Stimulated activated CD4-positive, alpha-beta T cell treated with anti-CD3 and anti-CD28 coated beads, Interleukin-4, amount 100 ng/mL, for 4 hours (primary cell): Measurements from ENCODE around the gene RET.

Source experiments
- DNase-seq, 2 experiments: peaks; one replicate each; pipeline ENCODE4 v3.0.0-alpha.2; 2020

Gene RET

DNA sequence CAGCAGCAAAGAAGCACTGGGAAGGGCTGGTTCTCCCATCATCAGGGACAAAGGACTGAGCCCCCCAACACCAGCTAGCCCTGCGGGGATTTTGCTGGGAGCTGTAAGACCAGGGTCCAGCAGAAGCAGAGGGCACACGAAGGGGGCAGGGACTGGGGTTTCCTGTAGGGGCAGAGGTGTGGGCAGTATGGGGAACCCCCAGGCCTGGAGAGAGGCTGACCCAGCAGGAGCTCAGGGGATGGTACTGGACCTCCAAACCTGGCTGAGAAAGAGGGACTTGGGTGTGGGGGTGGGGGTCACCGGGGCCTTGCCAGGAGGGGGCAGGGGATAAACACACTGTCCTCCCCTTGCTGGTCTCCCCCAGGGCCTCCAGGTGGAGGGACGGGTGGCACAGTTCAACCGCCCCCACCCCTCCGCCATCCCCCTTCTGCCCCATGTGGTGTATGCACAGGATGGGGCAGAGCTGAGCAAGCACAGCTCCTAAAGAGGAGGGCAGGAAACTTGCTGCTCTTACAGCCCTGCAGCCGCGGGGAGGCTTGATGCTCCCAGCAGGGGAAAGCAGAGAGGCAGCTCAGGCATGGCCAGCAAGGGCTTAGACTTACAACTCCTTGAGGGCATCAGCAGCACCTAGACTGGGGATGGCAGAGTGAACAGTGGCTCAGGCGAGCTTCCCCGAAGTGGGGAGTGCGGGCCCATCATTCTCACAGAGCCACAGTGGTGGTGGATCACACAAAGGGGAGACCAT is 12.4 kb upstream of the RET start:
- DNase-seq: no peak

DNA sequence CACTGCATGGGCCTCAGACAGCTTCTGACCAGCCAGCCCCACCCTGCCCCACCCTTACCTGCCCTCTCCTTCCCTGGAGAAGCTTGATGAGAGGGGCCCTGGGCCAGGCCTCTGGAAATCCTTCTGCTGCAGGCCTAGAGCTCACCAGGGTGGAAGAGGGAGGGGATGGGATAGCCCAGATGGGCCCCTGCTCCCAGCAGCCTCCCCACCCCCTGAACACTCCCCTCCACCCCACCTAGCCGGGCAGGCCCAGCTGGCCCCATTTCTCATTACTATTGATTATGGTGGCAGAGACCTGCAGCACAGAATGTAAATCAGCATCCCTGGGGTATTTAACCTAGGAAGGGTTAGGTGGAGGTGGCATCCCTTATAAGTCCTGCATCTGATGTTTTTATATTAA is 11.6 kb upstream of the RET start:
- no peak for DNase-seq

DNA sequence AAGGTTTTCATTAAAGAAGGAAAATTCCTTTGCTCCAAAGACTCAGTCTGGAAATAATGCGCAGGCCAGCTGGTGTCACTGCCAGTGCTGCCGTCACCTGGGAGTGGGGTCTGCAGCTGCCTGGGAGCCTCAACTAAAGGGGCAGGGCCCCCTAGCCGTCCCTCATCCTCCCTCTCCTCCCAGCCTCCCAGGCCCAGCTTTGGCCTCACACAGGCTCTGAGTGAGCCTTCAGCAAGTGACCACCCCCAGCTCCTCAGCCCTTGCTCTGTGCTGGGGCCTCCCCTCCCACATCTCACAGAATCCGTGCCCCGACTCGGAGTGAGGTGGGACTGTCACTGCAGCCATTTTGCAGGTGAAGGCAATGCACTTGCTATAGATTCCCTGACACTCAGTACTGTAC is 11.1 kb upstream of the RET start:
- no peak for DNase-seq

DNA sequence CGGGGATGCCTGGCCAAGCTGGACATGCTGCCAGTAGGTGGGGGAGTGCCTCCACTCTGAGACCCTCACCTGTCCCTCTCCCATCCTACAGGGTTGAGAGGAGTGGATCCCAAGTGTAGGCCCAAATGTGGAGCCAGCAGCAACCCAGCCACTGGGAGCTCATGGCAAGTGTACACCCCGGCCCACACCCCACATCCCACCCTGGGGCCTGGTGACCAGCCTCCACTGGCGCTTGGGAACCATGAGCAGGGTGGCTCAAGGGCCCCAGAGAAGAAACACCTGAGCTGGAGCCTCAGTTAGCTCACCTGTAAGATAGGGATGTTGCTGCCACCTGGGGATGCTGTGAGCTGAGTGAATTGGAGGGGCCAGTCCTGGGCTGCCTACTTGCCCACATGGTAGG is 10.4 kb upstream of the RET start:
- DNase-seq: no peak

DNA sequence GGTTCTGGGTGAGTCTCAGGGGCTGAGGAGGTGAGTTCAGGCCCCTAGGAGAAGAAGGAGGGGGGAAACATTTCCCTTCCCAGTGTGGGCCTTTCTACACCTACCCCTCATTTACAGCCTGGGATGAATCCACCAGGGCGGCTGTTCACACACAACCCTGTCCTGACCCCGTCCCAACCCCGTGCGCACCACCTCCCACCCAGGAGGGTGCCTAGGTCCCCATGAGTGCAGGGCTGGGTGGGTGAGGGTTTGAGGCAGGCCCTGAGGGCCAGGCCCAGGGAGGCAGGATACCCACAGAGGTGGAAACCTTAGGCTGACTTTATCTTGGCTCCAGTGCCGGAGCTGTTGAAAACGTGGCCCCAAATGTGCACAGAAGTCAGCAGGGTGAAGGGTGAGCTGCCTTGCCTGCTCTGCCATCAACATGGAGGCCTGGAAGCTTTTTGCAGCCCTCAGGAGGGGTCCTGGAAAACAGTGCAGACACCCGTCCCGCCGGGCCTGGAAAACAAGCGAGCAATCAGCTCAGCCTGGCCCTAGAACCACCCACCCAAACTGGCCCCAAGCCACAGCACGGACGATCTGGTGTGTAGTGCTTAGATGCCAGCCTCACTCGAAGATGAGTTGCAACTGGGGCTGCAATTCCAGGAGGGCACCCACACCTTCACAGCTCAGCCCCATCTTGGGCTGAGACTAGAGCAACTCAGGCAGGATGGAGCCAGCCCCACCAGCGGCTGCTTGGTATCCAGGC is 9.3 kb upstream of the RET start:
- DNase-seq: no peak

DNA sequence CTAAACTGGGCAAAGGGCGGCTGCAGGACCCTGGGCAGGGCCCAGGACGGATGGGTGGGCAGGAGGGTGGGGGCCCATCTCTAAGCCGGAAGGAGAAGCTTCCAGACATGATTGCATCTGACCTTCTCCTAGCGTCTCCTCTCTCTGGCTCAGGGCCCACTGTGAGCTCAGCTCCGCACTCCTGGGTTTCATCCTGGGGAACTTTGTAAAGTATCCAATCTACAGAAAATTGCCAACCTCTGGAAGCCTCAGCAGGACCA is 8.8 kb upstream of the RET start:
- DNase-seq: no peak

DNA sequence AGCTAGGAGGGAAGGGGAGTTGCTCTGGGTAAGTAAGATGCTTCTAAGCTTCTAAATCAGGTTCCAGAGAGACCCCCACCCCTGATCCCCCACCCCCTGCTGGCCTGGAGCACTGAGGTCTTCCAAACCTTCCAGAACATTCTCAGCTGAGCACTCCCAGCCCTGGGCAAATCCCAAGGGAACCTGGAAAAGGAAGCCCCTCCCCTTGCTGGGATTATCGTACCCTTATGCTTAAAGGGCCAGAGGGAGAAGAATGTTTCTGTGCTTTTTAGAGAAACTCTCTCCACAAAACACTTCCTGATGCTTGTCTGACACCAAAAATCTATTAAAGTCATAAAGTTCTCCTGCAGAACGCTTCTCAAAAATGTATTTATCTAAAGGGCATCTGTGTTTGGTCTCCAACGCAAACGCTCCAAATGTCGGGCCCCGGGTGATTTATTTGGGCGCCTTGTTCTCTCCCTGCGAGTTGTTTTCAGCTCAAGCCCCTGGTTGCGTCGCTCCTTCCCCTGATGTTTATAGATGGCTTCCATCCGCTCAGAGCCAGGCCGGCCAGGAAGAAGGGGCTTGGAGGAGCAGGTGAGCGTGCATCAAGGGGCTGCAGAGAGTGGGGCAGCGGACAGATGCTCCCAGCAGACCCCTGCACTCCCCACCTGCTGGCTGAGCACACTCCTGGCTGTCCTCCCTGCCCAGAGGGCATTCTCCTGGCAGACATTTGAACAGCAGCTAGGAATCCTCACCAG is 8.2 kb upstream of the RET start:
- no peak for DNase-seq

DNA sequence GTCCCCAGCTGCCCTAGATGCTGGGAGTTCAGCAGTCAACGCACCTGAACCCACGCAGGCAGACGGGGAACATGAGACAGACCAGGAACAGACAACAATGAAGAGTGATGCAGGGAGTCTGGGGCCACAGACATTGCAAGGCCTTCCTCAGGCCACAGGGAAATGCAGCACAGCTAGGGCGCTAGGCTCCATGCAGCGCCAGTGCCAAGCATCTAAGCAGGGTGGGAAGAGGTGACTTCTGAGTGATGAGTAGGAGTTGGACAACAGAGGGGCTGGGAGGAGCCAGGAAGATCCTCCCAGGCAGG is 7.7 kb upstream of the RET start:
- no peak for DNase-seq

DNA sequence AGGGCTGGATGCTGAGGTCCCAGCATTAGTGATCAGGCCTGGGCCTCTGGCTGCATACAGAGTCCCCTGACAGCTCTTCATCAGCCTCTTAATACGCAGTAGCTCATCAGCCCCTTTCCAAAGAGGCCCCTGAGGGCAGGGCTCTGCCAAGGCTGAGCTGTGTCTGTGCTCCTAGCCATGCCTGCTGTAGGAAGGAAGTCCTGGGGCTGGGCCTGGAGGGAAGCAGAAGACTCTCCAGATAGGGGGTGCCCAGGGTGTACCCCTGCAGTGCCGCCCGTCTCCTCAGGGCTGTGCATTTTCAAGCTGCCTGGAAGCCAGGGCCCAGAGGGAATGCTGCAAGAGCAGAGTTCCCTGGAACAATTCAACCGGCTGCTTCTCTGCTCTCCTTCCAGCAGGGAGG is 7.3 kb upstream of the RET start:
- DNase-seq: no peak

DNA sequence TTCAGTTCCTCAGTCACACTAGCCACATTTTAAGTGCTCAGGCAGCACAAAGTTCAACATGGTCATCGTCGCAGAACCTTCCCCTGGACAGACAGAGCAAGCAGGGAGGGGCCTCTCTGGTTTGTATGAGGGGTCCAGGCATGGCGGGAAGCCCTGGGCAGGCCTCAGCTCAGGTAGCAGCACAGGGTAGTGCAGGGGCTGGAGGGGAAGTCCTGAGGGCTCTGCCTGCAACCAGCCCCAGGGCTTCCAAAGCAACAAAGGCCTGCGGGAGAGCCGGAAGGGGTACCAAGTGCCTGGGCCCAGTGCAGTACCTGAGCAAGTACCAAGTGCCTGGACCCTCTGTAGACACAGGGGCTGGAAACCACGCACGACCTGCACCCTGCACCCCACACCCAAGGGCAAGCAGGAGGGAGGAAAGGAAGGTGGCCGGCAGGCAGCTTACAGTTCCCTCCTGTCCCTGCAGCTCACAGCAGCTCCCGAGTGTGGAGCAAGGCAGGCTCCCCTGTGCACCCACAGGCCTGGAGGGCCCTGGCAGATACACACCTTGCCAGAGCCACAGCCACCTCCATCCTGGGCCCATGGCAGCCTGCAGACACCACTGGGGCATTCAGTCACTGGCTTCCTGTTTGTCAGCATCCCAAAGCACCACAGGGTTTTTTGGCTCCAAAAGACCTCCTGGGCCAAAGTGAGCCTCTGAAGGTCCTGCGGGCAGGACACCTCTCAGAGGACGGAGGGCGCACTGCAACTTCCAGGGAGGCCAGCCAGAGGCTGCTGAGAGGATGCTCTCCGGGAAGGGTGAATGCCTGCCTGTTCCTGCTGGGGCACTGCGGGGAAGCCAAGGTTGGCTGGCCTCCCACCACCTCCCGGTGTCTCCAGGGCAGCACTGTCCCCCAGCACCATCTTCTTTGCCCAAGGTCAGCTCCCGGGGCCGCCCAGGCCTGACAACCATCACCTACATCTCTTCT is 6.5 kb upstream of the RET start:
- DNase-seq: no peak

DNA sequence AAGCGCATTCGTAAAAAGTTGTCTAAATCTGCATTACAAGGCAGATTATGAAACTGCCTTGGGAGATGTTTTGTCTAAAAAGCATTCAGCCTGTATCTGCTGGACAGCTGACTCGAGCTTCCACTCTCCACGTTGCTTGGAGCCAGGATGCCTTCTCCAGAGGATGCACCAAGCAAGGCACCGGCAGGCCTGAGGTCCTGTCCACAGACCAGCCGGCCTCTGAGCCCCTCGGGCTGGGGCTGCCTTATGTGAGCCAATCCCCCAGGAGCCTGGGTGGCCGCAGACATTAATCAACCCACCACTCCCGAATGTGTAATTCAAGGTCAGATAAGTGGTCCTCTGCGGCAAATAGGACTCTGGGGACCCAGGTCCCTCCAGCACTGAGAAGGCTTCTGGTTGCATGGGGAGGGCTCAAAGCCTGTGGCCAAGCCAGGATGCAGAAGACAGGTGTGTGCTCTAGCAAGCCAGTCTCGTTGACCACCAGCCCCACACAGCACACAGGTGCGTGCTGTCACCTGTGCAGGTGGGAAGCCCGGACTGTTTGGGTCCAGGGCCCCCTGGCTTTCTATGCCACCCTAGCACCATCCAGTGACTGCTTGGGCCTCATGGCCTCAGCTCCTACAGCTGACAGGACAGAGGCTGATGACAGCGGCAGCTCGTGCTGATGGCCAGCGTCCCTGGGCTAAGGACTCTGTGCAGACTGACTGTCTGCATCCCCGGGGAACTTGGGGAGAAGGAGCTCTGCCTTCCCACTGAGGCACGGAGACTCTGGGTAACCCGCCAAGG is 4.8 kb upstream of the RET start:
- DNase-seq: no peak

DNA sequence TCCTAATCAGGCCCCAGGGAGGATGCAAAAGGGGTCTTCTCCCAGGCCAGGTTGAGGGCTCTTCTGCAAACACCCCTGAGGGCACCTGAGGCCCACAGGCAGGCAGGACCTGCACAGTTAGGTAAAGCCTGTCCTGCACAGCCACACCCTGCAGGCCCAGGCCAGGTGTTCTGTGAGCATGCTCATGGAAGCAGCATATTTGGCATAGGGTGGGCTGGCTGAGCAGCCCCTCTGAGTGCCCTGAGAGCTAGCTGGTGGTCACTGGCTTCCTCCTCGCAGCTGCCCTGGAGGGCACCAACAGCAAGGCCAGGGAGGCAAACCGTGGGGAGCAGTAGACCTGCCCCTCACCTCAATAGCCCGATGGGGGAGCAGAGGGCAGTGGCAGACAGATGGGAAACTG is 3.7 kb upstream of the RET start:
- DNase-seq: no peak

DNA sequence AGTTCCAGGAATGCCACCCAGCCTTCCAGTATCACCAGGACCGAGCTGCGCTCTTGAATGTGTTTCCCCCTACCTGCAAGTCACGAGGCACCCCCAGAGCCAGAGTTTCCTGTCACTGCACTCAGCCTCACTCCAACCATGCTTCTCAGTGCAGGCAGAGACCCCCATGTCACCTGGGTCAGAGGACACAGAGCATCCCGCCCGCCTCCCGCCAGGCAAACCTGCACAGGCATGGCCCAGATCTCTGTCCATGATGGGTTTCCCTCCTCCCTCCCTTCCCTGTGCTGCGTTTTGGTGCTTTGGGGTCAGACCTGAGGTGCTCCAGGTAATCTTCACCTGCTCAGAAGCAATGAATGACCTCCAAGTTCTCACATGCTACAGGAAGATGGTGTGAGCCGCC is 3.1 kb upstream of the RET start:
- DNase-seq: no peak

DNA sequence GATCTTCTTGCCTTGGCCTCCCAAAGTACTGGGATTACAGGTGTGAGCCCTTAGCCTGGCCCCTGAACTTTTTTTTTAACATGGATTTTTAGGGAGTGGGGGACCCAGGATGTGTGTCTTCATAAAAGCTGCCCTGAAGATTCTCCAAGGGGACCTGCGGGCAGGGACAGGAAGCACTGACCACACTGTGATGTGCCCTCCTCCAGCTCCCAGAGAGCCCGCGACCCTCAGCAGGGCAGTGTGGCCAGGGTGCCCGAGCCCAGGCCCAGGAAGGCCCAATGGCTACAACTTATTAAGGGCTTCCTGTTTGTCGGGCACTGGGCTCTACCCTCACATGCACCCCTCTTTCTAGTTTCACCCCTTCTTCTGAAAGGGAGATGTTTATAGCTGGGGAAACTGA is 2.5 kb upstream of the RET start:
- no peak for DNase-seq

DNA sequence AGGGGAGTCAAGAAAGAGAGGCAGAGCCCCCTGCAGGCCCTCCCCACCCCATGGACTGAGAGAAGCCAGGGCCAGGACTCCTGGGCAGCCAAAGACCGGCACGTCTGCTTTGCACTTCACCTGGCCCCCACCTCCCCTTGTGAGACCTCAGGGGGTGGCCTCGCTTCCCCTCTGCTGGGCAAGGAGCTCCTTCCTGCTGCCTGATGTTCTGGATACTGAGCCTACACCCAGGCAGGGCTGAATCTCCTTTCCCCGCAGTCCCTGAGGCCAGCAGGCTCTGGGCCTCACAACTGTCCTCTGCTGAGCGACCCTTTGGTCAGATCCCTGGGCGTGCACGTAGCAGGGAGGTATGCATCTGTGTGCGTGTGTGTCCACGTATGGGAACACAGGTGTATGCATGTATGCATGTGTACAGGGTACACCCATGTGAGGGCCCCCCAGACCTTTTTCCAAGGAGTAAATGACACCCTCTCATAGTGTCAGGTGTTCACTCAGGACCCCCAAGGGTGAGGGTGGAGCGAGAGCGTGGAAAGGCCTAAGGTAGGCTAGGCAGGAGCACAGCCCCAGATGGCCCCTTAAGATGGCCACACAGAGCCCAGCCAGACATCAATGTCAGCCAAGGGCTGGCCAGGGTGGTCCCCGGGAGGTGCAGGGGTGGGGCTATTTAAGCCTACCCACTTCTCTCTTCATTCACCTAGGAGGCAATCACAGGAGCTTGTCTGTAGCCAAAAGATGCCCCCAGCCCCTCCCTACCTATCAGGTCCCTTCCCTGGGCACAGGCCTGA is 1.9 kb upstream of the RET start:
- DNase-seq: no peak

DNA sequence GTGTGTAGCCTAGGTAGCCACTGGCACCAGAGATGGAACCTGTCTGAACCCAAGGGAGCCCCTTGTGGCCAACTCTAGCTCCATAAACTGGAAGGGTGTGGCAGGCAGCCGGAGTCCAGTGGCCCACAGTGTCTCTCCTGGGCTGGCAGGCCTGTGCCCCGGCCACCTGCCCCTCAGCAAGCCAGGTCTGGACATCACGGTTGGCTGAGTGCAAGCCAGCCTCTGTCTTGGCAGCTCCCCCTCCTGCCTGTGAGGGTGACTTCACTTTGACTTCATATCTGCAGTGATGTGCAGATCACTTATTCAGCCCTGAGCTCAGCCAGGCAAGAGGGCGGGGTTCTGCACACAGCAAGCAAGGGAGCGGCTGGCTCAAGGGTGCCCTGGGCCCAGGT is 1.3 kb upstream of the RET start:
- no peak for DNase-seq

DNA sequence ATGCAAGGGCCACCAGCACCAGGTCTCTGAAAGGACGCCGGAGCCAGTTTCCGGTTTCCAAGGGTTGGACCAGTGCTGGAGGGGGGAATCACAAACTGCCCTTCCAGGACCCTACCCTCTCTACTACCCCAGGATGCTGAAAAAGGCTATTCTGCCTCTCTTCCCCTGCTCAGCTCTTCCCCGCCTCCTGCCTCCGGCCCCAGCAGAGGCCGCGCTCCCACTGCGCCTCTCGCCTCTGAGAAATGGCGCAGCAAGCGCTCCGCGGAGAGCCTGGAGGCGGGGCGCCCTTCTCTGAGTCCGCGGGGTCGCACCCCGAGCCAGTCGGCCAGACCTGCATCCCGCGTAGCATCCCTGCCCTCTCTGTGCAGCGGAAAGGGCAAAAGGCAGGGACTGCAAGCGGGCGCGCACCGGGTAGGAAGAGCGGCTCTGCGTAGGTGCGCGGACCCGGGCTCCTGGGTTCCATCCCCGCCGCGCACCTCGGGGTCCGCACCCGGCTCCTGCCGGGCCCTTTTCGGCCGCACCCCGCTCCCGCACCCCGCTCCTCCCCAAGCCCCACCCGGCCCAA is 476 bp upstream of the RET start:
- DNase-seq: no peak

DNA sequence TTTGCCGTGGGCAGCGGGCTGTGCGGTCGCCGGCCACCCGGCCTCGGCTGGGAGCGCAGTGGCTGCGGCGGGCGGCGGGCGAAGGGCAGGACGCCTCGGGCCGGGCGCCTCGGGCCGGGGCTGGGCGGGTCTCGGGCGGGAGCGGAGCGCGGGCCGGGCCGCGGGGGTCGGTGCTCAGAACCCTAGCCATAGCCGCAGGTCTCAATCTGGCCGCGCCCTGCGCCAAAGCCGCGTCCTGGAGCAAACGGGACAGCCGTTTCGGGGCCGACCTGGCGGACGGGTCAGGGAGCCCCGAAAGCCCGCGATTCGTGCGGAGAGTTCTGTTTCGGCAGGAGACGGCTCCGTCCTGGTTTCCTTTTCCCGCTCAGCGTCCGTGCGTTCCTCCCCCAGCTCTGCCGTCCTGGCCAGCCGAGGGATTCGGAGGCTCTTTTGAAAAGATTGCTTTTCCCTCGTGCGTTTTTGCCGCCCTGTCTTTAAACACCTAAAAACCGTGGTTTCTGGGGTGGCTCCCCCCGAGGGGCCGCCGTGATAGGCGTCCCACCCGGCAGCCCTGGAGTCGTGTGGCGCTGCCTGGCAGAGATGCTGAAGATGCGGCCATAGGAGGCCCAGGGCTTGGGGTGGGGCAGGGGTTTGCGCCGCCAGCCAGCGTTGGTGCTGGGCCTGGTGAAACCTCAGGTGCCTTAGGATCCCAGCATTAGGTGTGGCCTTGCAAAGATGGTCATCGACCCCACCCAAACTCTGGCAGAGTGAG is 727 bp downstream of the RET start:
- DNase-seq: no peak

DNA sequence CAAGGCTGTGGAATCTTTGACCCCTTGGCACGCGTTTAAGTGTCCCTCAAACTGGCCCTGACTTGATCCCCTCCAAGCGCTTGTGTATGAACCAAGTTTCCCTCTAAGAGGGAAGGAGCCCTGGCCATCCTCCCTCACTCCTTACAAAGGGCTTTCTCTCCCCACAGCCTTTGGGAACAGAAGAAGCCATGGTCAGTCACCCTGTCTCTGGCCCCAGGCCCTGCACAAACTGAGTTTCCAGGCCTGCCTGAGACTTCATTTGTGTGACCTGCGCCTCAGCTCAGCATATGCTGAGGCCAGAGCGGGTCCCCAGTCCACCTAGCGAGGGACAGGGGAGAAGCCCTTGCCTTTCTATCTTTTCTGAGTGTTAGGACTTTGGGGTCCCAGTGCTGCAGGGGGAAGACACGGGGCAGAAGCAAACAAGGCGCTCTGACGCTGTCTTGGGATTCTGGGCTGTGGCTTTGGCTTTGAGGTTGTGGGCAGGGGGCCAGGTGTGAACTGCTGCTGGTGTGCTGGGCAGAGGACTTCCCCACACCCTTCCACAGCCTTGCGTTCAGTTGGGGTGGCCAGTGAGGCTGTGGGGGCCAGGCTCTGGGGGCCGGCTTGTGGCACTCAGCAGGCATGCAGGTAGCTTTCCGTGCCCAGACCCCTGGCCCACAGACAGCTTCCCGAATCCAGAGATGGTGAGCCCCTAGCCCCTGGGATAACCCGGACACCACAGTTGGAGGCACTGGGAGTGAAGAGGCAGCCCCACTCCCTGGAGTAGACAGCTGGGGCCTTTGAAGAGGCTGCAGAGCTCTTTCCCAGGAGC is 1.5 kb downstream of the RET start:
- DNase-seq: no peak

DNA sequence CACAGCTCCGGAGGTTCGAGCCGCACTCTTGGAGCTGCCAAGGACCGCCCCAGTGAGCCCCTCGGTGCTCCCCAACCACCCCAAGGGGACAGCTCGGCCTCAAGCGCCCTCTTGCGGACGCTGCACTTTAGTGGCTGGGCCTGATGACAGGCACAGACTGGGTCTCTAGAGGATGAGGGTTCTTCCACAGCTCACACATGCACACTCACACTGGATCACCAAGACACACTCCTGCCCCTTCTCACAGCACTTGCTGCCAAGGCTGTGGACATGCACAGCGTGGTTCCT is 2.1 kb downstream of the RET start:
- DNase-seq: no peak
